ENCODE measurements around the gene SCGB1C2.
"Not testable (repeated sequence)": the region's sequence is repeated elsewhere in the genome, so short reads cannot be mapped to it uniquely, and the experiment has no call there.

Gene SCGB1C2

DNA sequence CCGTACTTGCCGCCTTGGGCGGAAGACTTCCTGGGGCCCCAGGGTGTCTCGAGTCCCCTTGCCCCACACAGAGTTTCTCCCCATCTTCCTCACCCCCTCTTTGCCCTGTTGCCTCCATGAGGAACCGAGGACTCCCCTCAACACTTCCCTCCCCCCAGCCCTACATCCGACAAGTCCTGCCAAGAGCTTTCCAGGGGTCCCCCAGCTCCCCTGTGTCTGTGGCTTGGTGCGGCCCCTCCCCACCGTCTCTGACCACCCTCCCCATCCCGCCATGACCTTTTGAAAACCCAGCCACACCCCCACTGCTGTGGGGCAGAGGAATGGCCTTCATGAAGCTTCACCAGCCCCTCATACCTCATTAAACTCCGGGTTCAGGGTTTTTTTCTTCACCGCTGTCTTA lies 11.4 kb downstream of the SCGB1C2 start:
- DNase-seq (ENCODE audit: low spot score), result no peak

DNA sequence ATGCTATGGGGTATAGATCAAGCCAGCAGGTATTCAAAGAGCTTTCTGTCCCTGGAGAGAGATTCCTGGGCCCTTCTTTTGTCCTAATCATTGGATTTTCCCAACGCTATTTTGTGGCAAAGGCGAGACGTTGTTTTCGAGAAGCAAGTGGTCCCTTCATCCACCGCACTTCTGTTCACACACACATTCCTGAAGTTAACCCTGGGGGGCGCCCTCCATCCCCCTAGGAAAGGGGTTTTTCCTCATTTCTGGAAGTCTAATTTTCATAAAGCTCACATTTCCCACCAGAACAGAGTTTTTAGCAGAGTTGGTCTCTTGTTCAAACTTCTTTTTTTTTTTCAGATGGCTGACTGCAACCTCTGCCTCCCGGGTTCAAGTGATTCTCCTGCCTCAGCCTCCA lies 11.9 kb downstream of the SCGB1C2 start:
- DNase-seq (ENCODE audit: low spot score), result no peak

DNA sequence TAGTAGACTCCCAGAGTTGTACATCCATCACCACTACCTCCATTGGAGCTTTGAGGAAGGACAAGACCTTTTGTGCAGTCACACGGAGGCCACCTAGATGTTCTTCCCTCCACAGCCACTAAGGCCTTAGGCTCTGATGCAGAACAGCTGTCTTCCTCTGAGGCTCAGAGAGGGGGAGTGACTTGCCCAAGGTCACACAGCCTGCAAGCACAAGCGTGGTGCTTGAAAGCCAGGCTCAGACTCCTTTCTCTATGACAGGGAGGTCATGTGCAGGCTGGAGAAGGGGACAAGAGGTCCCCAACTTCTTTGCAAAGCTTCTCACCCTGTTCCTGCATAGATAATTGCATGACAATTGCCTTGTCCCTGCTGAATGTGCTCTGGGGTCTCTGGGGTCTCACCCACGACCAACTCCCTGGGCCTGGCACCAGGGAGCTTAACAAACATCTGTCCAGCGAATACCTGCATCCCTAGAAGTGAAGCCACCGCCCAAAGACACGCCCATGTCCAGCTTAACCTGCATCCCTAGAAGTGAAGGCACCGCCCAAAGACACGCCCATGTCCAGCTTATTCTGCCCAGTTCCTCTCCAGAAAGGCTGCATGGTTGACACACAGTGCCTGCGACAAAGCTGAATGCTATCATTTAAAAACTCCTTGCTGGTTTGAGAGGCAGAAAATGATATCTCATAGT lies 12.7 kb downstream of the SCGB1C2 start:
- no peak for DNase-seq (ENCODE audit: low spot score)

DNA sequence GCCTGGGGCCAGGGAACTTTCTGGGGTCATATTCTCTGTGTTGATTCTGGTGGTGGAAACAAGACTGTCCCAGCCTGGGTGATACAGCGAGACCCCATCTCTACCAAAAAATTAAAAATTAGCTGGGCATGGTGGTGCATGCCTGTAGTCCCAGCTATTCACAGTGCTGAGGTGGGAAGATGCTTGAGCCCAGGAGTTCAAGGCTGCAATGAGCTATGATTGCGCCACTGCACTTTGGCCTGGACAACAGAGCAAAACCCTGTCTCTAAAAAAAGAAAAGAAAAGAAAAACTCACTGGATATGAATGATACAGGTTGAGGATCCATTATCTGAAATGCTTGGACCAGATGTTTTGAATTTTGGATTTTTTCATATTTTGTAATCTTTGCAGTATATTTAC lies 13.6 kb downstream of the SCGB1C2 start:
- no peak for DNase-seq (ENCODE audit: low spot score)

DNA sequence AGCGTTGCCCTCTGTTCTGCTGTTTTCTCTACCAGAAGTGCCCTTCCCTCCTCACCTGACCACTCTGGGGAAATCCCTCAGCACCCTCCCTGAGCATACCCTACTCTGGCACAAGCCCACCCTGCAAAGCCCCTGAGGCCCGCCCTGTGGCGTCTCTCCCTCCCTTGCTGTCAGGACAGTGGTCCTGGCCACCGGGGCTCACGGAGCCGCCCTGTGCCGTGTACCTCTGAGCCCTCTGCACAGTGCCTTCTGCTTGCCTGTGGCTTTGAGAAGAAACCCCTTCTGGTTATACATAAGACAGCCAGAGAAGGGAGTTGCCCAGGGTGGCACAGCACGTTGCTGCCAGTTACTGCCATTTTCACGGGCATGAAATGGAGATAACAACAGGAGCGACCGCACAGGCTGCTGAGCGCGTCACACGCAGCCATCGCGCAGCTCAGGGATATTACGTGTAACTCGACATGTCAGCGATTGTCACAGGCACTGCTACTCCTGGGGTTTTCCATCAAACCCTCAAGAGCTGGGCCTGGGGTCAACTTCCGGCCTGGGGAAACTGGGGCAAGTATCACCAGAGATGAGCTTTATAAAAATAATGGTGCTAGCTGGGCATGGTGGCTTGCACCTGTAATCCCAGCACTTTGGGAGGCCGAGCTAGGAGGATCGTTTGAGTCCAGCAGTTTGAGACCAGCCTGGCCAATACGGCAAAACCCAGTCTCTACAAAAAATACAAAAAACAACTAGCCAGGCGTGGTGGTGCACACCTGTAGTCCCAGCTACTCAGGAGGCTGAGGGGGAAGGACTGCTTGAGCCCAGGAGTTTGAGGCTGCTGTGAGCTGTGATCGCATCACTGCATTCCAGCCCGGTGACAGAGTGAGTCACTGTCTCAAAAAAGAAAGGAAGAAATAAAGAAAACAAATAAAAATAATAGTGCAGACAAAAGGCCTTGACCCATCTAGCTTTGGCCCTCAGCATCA lies 14.8 kb downstream of the SCGB1C2 start:
- no peak for DNase-seq (ENCODE audit: low spot score)

DNA sequence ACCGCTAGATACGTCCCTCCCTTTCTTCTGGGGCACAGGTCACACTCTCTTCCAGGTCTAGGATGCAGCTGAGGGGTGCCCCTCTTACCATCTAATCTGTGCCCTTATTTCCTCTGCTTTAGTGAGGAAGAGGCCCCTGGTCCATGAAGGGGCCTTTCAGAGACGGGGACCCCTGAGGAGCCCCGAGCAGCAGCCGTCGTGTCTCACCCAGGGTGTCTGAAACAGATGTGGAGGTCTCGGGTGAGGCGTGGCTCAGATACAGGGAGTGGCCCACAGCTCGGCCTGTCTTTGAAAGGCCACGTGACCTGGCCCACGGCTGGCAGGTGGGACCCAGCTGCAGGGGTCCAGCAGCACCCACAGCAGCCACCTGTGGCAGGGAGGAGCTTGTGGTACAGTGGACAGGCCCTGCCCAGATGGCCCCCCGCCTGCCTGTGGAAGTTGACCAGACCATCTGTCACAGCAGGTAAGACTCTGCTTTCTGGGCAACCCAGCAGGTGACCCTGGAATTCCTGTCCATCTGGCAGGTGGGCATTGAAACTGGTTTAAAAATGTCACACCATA lies 15.6 kb downstream of the SCGB1C2 start:
- no peak for DNase-seq (ENCODE audit: low spot score)

DNA sequence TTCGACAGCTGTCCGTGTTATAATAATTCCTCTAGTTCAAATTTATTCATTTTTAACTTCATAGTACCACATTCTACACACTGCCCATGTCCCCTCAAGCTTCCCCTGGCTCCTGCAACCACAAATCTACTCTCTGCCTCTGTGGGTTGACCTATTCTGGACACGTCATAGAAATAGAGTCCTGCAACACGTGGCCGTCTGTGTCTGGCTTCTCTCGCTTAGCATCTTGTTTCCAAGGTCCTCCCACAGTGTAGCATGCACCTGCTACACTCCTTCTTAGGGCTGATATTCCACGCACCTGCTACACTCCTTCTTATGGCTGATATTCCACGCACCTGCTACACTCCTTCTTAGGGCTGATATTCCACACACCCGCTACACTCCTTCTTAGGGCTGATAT lies 16.5 kb downstream of the SCGB1C2 start:
- no peak for DNase-seq (ENCODE audit: low spot score)

DNA sequence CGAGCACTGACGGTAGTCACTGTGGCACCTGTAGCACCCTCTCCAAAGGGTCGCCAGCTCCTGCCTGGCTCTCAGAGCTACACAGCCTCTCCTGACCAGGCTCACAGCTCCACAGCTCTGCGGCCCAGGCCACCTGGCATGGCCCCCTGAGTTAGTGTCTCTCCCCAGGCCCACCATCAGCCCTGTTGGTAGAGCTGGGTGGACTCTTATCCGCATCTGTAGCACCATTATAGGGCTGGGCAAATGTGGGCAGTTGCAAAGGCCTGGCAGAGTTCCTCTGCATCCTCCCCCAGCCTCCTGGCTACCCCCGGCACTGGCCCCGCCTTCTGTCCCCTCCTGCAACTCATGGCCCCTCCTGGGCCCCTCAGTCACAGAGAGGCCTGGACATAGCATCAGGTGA lies 18.2 kb downstream of the SCGB1C2 start:
- no peak for DNase-seq (ENCODE audit: low spot score)

DNA sequence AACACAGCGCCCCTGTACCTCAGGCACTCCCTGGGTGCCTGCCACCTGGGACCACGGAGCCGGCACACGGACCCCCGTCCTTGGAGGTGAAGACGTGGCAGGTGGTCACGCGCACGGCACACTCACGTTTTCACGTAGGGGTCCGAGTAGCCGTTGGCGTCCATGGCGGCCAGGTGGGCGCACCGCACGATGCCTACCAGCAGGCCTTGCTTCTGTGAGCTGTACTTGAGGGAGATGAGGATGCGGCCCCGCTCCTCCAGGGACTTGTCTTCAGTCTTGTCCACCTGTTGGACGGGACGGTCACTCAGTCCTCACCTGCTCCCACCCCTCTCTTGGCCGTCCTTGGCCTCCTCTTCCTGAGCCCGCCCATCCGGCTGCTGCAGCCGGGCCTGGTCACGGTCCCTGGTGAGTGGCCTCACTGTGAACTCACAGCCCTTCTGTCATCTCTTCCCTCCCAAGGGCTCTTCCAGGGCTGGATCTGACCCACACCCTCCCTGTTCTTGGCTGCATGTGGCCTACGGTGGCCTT lies 18.8 kb downstream of the SCGB1C2 start:
- DNase-seq (ENCODE audit: low spot score), result no peak

DNA sequence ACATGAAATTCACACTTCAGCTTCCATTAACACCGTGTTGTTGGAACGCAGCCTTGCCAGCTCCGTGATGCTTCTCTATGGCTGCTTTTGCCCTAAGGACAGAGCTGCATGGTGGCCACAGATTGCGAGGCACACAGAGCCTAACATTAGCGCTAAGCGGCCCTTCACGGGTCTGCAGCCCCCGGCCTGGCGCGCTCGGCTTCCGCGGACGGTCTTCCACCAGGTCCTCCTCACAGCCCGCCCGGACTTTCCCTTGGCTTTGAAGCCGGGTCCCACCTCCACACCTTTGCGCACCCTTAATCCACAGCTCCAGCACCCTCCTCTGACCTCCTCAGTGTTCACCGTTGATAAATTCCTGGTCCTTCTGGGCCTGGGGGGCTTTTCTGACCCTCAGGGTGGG lies 19.6 kb downstream of the SCGB1C2 start:
- no peak for DNase-seq (ENCODE audit: low spot score)

DNA sequence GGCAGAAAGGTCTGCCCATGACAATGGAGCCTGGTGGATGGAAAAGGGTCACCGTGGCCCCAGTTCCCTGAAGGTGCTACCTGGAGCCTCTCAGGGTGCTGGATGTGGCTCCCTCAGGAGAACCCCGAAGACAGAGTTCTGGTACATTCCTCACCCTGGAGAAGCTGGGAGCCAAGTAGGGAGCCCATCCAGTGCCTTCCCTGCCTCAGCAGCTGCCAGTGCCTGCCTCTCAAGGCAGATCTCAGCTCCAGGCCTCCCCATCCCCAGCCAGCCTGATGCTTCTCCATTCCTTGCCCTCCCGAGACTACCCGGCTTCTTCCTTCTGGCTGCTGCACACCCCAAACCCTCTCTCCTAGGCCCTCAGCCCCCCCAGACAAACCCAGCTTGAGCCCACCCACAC lies 20.5 kb downstream of the SCGB1C2 start:
- no peak for DNase-seq (ENCODE audit: low spot score)

DNA sequence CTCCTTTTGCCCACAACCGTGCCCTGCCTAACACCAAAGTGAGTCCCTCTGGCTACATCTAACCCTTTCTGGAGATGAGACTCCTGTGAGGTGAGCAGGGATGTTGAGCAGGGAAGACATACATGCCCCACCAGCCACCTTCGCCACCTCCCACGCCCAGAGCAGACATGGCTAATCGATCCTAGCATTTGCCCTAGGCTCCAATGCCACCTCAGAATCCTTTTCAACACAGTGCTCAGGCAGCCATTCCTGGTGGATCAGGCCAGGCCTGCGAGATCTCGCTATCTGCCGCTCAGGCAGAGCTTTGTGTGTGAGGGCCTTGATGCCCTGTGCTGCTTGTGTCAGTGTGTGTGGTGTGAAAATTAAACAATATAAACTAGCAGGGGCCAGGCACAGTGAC lies 21.0 kb downstream of the SCGB1C2 start:
- no peak for DNase-seq (ENCODE audit: low spot score)

DNA sequence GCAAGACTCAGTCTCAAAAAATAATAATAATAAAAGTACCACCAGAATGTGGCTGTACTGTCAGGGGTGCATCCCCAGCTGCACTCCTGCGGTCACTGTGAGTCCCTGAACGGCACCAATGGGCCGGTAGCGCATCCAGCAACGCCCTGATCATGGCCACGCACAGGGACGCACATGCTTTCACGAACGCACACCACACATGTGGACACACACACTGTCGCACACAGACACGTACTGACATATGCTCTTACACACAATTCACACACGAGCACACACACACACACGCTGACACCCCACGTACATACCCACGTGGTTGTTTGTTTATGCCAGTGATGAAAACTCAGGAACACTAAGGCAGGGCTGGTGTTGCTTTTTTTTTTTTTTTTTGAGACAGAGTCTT lies 22.2 kb downstream of the SCGB1C2 start:
- DNase-seq (ENCODE audit: low spot score), result no peak

DNA sequence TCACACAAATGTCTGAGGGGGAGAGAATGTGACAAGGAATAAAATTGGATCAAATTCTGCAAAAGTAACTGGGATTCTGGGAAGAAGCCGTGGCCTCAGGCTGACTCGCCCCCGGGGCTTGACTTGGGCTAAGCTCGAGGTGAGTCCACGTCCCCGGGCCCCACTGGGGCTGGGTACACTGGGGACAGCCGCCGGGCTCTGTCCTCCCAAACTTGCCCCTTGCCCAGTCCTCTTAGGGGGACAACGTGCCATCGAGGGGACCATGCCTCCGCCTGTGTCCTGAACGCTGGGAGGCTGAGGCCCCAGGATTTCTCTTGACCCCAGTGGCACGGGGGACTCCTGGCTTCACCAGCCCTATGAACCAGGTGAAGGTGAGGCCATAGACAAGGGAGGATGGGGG lies 23.0 kb downstream of the SCGB1C2 start:
- DNase-seq (ENCODE audit: low spot score), result no peak

DNA sequence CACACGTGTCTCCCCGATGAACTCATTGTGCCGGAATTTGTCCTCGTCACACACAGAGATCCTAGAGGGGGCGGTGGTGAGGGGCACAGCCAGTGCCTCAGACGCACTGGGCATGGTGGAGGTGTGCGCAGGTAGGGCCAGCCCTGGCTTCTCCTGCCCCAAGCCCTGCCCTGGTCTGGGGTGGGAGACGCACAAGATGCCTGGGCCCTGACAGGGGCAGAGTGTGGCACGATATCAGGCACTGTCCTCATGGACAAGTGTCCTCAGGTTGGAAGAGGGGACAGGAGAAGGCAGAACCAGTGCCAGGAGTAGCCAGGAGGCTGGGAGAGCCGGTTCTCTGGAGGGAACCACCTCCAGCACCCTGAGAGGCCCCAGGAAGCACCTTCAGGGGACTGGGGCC lies 24.1 kb downstream of the SCGB1C2 start:
- DNase-seq (ENCODE audit: low spot score), result no peak

DNA sequence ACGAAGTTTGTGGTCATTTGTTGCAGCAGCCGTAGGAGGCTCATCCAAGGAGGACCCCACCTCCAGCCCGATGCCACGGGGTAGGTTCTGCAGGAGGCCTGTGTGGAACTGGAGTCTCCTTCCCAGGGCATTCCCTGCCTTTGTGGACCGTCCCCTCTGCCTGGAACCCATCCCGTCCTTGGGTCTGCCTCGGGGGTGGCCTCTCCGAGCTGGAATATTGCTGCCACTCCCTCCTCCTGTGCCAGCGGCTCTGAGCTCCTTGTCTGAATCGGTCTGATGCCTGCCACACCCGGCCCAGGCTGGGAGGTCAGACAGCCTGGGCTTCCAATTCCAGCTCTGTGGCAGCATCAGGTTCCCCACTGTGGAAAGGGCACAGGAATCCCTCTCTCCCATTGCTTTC lies 25.3 kb downstream of the SCGB1C2 start:
- DNase-seq (ENCODE audit: low spot score), result no peak

DNA sequence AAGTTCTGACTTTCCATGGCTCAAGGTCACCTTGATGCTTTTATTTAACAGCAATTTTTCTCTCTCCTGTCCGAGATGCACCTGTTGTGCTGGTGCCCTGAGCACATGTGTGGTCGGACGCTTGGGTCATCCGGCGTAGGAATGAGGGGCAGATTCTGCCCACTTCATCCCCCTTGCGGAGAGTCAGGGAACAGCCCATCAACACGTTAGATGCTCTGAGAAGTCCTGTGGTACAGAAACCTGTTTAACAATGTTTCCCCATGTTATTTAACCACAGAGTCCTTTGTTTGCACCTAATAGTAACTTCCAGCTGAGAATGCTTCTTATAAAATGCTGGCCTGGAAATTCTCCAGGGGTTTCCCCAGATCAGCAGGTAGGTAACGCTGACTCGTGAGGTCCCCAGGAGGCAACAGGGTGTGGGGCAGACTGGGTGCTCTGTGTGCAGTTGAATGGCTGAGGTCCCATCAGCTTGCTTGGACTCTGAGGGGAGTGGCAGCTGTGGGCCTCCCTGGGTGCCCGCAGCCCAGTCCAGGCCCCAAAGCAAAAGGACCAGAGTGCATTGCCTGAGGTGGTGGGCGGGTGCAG lies 26.2 kb downstream of the SCGB1C2 start:
- DNase-seq (ENCODE audit: low spot score), result no peak

DNA sequence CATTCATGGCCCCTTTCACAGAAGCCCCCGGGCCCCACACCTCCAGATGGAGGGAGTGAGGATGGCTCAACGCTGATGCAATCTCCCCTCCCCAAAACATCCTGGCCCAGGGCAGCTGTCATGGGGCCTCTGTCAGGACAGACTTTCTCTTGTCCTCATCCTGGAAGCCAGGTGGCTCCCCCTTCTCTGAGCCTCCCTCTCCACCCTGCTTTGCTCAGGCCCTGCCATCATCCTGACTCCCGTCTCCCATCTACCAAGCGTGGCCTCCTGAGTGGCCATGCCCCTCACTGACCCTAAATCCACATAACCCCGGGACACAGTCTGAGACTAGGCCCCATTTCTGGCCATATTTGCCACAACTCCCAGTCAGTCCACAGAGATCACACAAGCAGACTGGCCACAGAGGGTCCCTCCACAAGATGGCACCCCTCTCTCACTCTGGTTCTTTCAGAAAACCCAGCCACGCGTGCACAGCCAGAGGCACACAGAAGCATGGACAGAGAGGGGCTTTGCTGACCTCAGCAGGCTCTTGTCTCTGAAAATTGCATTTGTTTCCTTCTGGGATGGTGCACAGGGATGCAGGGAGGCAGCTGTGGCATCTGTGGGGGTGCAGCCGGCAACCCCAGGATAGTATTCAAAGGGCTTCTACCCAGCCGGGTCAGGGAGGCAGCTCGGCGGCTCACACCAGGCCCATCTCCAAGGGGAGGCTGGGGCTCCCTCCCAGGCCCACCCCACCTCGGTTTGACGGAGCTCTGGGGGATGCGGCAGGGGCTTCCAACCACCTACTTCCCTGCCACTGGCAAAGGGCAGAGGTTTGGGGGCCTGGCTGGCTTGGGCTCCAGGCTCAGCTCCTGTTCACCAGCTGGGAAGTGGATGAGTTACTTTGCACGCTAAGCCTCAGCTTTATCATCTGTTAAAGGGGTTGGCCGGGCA lies 27.2 kb downstream of the SCGB1C2 start:
- peak; percentile 82 for DNase-seq (ENCODE audit: low spot score)

DNA sequence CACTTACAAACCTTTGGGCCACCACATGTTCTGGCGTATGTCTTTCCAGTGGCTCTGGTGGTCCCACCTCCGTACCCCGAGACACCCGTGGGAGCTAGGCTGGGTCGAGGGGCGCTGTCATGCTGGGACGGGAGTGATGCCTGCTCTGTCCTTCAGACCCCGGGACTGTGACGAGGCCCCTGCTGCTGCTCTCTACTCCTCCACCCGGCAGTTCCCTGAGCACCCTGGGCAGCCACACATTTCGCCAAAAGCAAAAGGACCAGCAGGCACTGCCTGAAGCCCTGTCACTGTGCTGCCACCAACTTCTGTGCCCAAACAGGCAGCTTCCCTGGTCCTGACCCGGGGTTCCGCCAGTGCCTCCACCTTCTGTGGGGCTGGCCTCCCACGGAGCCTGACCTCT lies 28.6 kb downstream of the SCGB1C2 start:
- no peak for DNase-seq (ENCODE audit: low spot score)

DNA sequence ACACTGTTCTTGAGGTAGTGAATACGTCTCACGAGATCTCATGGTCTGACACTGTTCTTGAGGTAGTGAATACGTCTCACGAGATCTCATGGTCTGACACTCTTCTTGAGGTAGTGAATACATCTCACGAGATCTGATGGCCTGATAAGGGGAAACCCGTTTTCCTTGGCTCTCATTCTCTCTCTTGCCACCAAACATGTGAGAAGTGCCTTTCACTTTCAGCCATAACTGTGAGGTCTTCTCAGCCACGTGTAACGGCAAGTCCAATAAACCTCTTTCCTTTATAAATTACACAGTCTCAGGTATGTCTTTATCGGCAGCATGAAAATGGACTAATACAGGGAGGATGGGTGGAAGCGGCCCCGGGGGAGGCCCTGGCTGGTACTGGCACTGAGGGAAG lies 31.2 kb downstream of the SCGB1C2 start:
- DNase-seq (ENCODE audit: low spot score), result not testable (repeated sequence)

DNA sequence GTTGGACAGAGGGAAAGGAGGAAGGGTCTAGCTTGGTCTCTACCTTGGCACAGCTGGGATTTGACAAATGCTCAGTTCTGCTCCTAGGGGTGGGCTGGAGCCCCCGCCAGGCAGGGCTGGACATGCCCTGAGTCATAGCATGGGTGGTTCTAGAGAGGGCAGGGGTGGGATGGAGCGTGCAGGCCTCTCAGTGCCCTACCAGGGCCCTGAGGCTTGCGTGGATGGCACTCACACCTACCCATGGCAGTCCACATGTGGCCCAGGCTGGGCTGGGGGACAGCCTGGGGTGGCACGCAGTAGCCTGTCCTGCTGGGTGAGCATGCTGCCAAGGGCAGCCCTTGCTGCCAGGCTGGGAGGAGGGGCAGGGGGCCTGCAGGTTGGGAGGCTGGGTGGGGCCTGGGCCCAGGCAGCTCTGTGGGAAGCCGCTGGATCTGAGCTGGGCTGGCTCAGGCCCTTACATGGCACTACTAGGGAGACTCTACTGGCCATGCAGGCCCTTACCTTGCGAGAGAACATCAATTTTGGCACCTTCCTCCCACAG lies 32.8 kb downstream of the SCGB1C2 start:
- DNase-seq (ENCODE audit: low spot score), result no peak

Data from SK-N-DZ (cell line).